Frontal cortex (tissue), 4 donors: ENCODE results near the gene PMS1. TPM values are rescaled to one million over a fixed set of nuclear protein-coding genes. Genes with fewer than 3 reads are reported as not detected.
"Not testable (repeated sequence)": the region's sequence is repeated elsewhere in the genome, so short reads cannot be mapped to it uniquely, and the experiment has no call there.

Experiments
- DNase-seq, 2 donors: peaks; one replicate each; pipeline ENCODE4 v3.0.0; 2012; ENCODE audit warnings: low spot score in 2 of 2
- FAIRE-seq: peaks from 2 replicates; lab custom pipeline; 2012; peaks lifted over from hg19 to GRCh38; lab: Jason Lieb, UNC
- total RNA-seq: library from RNA; depleted of rRNA; stranded (reverse); fragments of >200 nt; gene quantifications from one replicate; pipeline ENCODE4 v1.2.3, GENCODE V29; 2014
- donor health status: control.
- donor health status: control.
- donor health status: control.

Gene PMS1
- total RNA-seq, 1 donor from 2014 or later, result 68.5 TPM

- DNase-seq, result no peak
- no peak for FAIRE-seq
Measured at GRCh38 chr2:189802396-189802912, 18.2 kb downstream of the PMS1 start.

GRCh38 chr2:189803431-189803830 lies 19.2 kb downstream of the PMS1 start:
- FAIRE-seq, result no peak
- DNase-seq, result no peak

- FAIRE-seq (no peak), DNase-seq (no peak)
Measured at GRCh38 chr2:189818249-189819038, 34.2 kb downstream of the PMS1 start.

- FAIRE-seq, result no peak
- no peak for DNase-seq
Measured at GRCh38 chr2:189819297-189819704, 35.1 kb downstream of the PMS1 start.

- FAIRE-seq (no peak), DNase-seq (no peak)
Measured at GRCh38 chr2:189821953-189822748, 37.9 kb downstream of the PMS1 start.

- no peak for DNase-seq
- FAIRE-seq, result peak; percentile 26
Measured at GRCh38 chr2:189824694-189825396, 40.6 kb downstream of the PMS1 start.

- no peak for DNase-seq
- no peak for FAIRE-seq
Measured at GRCh38 chr2:189826039-189826438, 41.8 kb downstream of the PMS1 start.

GRCh38 chr2:189829102-189829833 lies 45.0 kb downstream of the PMS1 start:
- FAIRE-seq, result no peak
- no peak for DNase-seq

GRCh38 chr2:189830510-189830909 lies 46.3 kb downstream of the PMS1 start:
- FAIRE-seq (no peak), DNase-seq (no peak)

GRCh38 chr2:189834059-189834458 lies 49.8 kb downstream of the PMS1 start:
- FAIRE-seq (no peak), DNase-seq (no peak)

GRCh38 chr2:189834642-189835041 lies 50.4 kb downstream of the PMS1 start:
- FAIRE-seq, DNase-seq: not testable (repeated sequence)

GRCh38 chr2:189835855-189836558 lies 51.8 kb downstream of the PMS1 start:
- DNase-seq, result no peak

GRCh38 chr2:189836644-189837043 lies 52.4 kb downstream of the PMS1 start:
- no peak for DNase-seq
- no peak for FAIRE-seq

More at GRCh38 chr2:189835855-189836558, 51.8 kb downstream of the PMS1 start:
- FAIRE-seq, result no peak

- DNase-seq (no peak), FAIRE-seq (no peak)
Measured at GRCh38 chr2:189837326-189837725, 53.1 kb downstream of the PMS1 start.

GRCh38 chr2:189841019-189841418 lies 56.8 kb downstream of the PMS1 start:
- DNase-seq (no peak), FAIRE-seq (no peak)

- DNase-seq (no peak), FAIRE-seq (no peak)
Measured at GRCh38 chr2:189848276-189848675, 64.0 kb downstream of the PMS1 start.

- FAIRE-seq (no peak), DNase-seq (no peak)
Measured at GRCh38 chr2:189849550-189849949, 65.3 kb downstream of the PMS1 start.

GRCh38 chr2:189851174-189851826 lies 67.0 kb downstream of the PMS1 start:
- DNase-seq (no peak), FAIRE-seq (no peak)
